GM12873 (cell line): ENCODE measurements around the gene IL1F10.

Experiments used
- CTCF ChIP-seq: IDR thresholded peaks from 2 replicates; pipeline ENCODE4 v1.5.1; 2012; ENCODE audit warnings: low read depth, mild to moderate bottlenecking, moderate library complexity, low read length, control low read depth; ENCODE audit not compliant: insufficient read depth; ENCODE audit errors: missing control alignments

Gene IL1F10

GRCh38 chr2:113067681-113068080 lies at the start of gene IL1F10:
Gene IL1F10, plus strand, starts transcription at chr2:113067970. Its CDS starts 4,769 bp downstream, at chr2:113072739.
- TF ChIP-seq CTCF: no peak

GRCh38 chr2:113018509-113018908 lies 49.3 kb upstream of the IL1F10 start:
- no peak for TF ChIP-seq CTCF

GRCh38 chr2:113021312-113021711 lies 46.5 kb upstream of the IL1F10 start:
- no peak for TF ChIP-seq CTCF

- TF ChIP-seq CTCF: no peak
Observed at GRCh38 chr2:113024764-113025163, 43.0 kb upstream of the IL1F10 start.

- TF ChIP-seq CTCF: no peak
Observed at GRCh38 chr2:113025737-113026136, 42.0 kb upstream of the IL1F10 start.

GRCh38 chr2:113027691-113028090 lies 40.1 kb upstream of the IL1F10 start:
- TF ChIP-seq CTCF: no peak

- TF ChIP-seq CTCF: no peak
Observed at GRCh38 chr2:113028112-113028511, 39.7 kb upstream of the IL1F10 start.

GRCh38 chr2:113032737-113033136 lies 35.0 kb upstream of the IL1F10 start:
- no peak for TF ChIP-seq CTCF
